ENCODE data around the gene EFCAB11.
A peak's percentile ranks its signal among the peaks of the same experiment; 100 is the strongest.

GRCh38 chr14:89767861-89768268 is 186.7 kb downstream of the EFCAB11 start:
- TF ChIP-seq TEAD4 (IDR thresholded peaks at IDR 0.05; ENCODE audit: low read depth, low read length) = no peak
- TF ChIP-seq, protein P1, sequence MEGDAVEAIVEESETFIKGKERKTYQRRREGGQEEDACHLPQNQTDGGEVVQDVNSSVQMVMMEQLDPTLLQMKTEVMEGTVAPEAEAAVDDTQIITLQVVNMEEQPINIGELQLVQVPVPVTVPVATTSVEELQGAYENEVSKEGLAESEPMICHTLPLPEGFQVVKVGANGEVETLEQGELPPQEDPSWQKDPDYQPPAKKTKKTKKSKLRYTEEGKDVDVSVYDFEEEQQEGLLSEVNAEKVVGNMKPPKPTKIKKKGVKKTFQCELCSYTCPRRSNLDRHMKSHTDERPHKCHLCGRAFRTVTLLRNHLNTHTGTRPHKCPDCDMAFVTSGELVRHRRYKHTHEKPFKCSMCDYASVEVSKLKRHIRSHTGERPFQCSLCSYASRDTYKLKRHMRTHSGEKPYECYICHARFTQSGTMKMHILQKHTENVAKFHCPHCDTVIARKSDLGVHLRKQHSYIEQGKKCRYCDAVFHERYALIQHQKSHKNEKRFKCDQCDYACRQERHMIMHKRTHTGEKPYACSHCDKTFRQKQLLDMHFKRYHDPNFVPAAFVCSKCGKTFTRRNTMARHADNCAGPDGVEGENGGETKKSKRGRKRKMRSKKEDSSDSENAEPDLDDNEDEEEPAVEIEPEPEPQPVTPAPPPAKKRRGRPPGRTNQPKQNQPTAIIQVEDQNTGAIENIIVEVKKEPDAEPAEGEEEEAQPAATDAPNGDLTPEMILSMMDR (IDR thresholded peaks at IDR 0.05; ENCODE audit: control extremely low read depth in 1 of 3, insufficient read depth in 1 of 3, low read depth in 1 of 3, low read length in 3 of 3) = peak; percentile 43 to 89 (median 77)
- no peak for TF ChIP-seq POLR2AphosphoS5 (IDR thresholded peaks at IDR 0.05; ENCODE audit: low read depth, low read length)
- no peak for TF ChIP-seq HDAC6 (IDR thresholded peaks at IDR 0.05; ENCODE audit: low read depth, low read length)
- TF ChIP-seq EZH2 (IDR thresholded peaks at IDR 0.05; ENCODE audit: low read depth, low read length, severe bottlenecking) = no peak
- no peak for TF ChIP-seq EP300 (IDR thresholded peaks at IDR 0.05; ENCODE audit: borderline replicate concordance in 1 of 2, low read depth in 2 of 2, low read length in 2 of 2)
- TF ChIP-seq, protein P2, sequence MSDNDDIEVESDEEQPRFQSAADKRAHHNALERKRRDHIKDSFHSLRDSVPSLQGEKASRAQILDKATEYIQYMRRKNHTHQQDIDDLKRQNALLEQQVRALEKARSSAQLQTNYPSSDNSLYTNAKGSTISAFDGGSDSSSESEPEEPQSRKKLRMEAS (IDR thresholded peaks at IDR 0.05) = no peak
- no peak for TF ChIP-seq TAF1 (IDR thresholded peaks at IDR 0.05; ENCODE audit: low read depth, low read length)
- no peak for TF ChIP-seq SRF (IDR thresholded peaks at IDR 0.05; ENCODE audit: low read depth, low read length)
- TF ChIP-seq, protein P3, sequence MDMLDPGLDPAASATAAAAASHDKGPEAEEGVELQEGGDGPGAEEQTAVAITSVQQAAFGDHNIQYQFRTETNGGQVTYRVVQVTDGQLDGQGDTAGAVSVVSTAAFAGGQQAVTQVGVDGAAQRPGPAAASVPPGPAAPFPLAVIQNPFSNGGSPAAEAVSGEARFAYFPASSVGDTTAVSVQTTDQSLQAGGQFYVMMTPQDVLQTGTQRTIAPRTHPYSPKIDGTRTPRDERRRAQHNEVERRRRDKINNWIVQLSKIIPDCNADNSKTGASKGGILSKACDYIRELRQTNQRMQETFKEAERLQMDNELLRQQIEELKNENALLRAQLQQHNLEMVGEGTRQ (IDR thresholded peaks at IDR 0.05; ENCODE audit: low read length) = no peak
